Aorta (tissue), 5 donors: ENCODE data around the gene CHMP4A. TPM values are rescaled to one million over a fixed set of nuclear protein-coding genes. Genes with fewer than 3 reads are reported as not detected.
"Not testable (repeated sequence)": the region's sequence is repeated elsewhere in the genome, so short reads cannot be mapped to it uniquely, and the experiment has no call there.

Experiments used
- ATAC-seq: fragments of 200-7000 bp; cut with Tn5 transposase; one replicate; pipeline ENCODE4 v1.9.1; 2022; ENCODE audit warnings: moderate library complexity; ENCODE audit not compliant: low FRiP score
- DNase-seq, 2 donors: peaks; one replicate each; pipeline ENCODE4 v3.0.0-alpha.2; 2020
- H3K27ac ChIP-seq, 2 donors: one replicate each; pipeline ENCODE4 v1.5.1; 2013; ENCODE audit warnings: low read length in 2 of 2, mild to moderate bottlenecking in 2 of 2, moderate library complexity in 2 of 2, control low read depth in 1 of 2, inconsistent platforms in 1 of 2, low read depth in 1 of 2
- H3K27me3 ChIP-seq, 2 donors: one replicate each; pipeline ENCODE4 v1.6.1; 2013; ENCODE audit warnings: control low read depth in 1 of 2, low read length in 1 of 2, mild to moderate bottlenecking in 1 of 2, moderate library complexity in 1 of 2; ENCODE audit not compliant: insufficient read depth in 2 of 2, control insufficient read depth in 1 of 2
- H3K36me3 ChIP-seq, 2 donors: one replicate each; pipeline ENCODE4 v1.6.1; 2013; ENCODE audit warnings: control low read depth in 1 of 2, low read length in 1 of 2, mild to moderate bottlenecking in 1 of 2; ENCODE audit not compliant: insufficient read depth in 2 of 2, control insufficient read depth in 1 of 2
- H3K4me1 ChIP-seq, 2 donors: one replicate each; pipeline ENCODE4 v1.6.1; 2013; ENCODE audit warnings: low read length in 2 of 2, control low read depth in 1 of 2, mild to moderate bottlenecking in 1 of 2, moderate library complexity in 1 of 2; ENCODE audit not compliant: insufficient read depth in 2 of 2, control insufficient read depth in 1 of 2
- H3K4me3 ChIP-seq, 2 donors: one replicate each; pipeline ENCODE4 v1.5.1; 2013; ENCODE audit warnings: low read length in 2 of 2, control low read depth in 1 of 2, mild to moderate bottlenecking in 1 of 2
- H3K9me3 ChIP-seq: one replicate; pipeline ENCODE4 v1.6.1; 2013; ENCODE audit warnings: mild to moderate bottlenecking, low read length; ENCODE audit not compliant: control insufficient read depth
- WGBS, 2 donors: extraction: QIAGEN DNeasy Blood & Tissue Kit; methylation state at CpG; one replicate each; pipeline ENCODE4 v1.1.7; 2013; 5-methylcytosine and 5-hydroxymethylcytosine counted together
- intact Hi-C, 2 donors: fragments of 100-400 bp; cut with DNase I; formaldehyde crosslinking; loops; one replicate each; pipeline versions ENCODE4 v1.14.2 to v1.15.0; 2022
- polyA plus RNA-seq, 2 donors: library from polyadenylated mRNA; stranded (reverse); fragments of 200-250 nt; gene quantifications; one replicate each; pipeline ENCODE4 v1.2.3, GENCODE V29; 2013
- total RNA-seq, 2 donors: library from RNA; stranded (reverse); fragmentation: NEBNext Ultra II Directional; extraction: Animal tissue kit (Norgen Biotek cat#: 25700); gene quantifications; one replicate each; pipeline ENCODE4 v1.2.1, GENCODE V29; 2021
- donor health status: healthy with polysubstance abuse.
- donor health status: Bipolar disorder and iron deficiency.
- donor health status: DM: no; HTN: no; CAD: no.
- donor health status: DM: no; HTN: no; CAD: no.
- donor health status: DM: yes; HTN: yes; CAD: no.

Gene CHMP4A
- total and polyA plus RNA-seq, 4 donors, result 38.3 to 179 (median 88.1) TPM

DNA sequence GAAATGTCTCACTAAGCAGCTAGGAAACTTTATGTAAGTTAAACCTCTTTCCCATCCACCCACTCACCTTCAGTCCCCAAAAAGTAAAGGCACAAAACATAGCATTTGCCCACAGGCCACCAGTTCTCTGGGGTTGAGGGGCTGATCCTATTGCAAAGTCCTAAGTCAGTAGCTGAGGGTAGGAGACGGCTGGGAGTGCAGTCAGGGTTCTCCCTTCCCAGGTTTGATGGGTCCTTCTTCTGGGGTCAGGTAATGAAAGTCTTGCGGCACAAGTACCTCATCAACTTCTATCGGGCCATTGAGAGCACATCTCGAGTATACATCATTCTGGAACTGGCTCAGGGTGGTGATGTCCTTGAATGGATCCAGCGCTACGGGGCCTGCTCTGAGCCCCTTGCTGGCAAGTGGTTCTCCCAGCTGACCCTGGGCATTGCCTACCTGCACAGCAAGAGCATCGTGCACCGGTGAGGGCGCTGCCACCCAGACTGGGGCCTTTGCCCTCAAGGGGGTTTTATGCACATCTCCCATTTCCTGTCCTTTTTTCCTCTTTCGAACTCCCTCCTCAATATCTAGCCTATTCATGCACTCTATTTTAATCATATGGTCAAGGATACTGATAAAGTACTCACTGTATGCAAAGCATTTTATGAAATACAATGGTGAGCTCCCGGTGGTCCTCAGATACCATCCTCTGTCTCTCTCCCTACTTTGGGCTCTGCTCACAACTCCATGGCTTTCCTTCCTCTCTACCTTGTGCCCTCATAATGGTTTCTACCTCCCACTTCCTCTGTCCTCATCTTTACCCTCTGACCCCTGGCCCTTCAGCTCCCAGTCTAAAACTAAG is 6.8 kb downstream of the CHMP4A start:
- Histone ChIP-seq H3K27ac (no peak overlapping the region), H3K27me3 (no peaks in the 10 kb centered on the region), H3K4me1 (no peaks in the 10 kb centered on the region), H3K9me3 (no peaks in the 10 kb centered on the region), H3K4me3 (no peak overlapping the region), H3K36me3 (peaks cover 2 to 5% of the 10 kb centered on the region in 2 donors)
- intact Hi-C loops, result no loop called here
- DNase-seq, result no peak
- no peak for ATAC-seq
- 93 to 96% methylated on average over 11 of the region's 11 CpGs for WGBS, 2 donors

- ATAC-seq (no peak), DNase-seq (no peak)
- WGBS, 2 donors, result 91 to 92% methylated on average over 7 of the region's 7 CpGs
- no peaks in the 10 kb centered on the region for H3K27me3 ChIP-seq
- intact Hi-C loops, result no loop called here
- H3K4me1 ChIP-seq, result no peaks in the 10 kb centered on the region
- no peaks in the 10 kb centered on the region for H3K9me3 ChIP-seq
- peaks cover 2 to 9% of the 10 kb centered on the region in 2 donors for H3K36me3 ChIP-seq
- H3K27ac ChIP-seq, result no peak overlapping the region
- no peak overlapping the region for H3K4me3 ChIP-seq
Observed at GRCh38 chr14:24204163-24205146, 8.8 kb downstream of the CHMP4A start.

- DNase-seq, ATAC-seq, H3K27me3 ChIP-seq, intact Hi-C loops, H3K4me1 ChIP-seq, H3K36me3 ChIP-seq, H3K9me3 ChIP-seq, H3K27ac ChIP-seq, H3K4me3 ChIP-seq: not testable (repeated sequence)
- WGBS, 2 donors, result 93 to 98% methylated on average over 15 to 16 of the region's 16 CpGs
Observed at GRCh38 chr14:24203249-24203886, 9.9 kb downstream of the CHMP4A start.

DNA sequence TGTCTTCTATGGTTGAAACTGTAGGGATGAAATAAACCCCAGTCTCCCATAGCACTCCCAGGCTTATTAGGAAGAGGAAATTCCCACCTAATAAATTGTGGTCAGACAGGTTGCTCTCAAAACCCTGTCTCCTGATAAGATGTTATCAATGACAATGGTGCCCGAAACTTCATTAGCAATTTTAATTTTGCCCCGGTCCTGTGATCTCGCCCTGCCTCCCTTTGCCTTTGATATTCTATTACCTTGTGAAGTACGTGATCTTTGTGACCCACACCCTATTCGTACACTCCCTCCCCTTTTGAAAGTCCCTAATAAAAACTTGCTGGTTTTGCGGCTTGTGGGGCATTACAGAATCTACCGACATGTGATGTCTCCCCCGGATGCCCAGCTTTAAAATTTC is 10.8 kb downstream of the CHMP4A start:
- DNase-seq, H3K4me1 ChIP-seq, H3K9me3 ChIP-seq, H3K27ac ChIP-seq, H3K4me3 ChIP-seq, H3K27me3 ChIP-seq, intact Hi-C loops, H3K36me3 ChIP-seq, ATAC-seq: not testable (repeated sequence)
- WGBS, 2 donors, result 79 to 87% methylated on average over 8 of the region's 8 CpGs

GRCh38 chr14:24198814-24199524 is 14.3 kb downstream of the CHMP4A start:
- DNase-seq (no peak), ATAC-seq (no peak)
- Histone ChIP-seq H3K9me3 (no peaks in the 10 kb centered on the region), H3K36me3 (peaks cover 0 to 4% of the 10 kb centered on the region in 2 donors), H3K4me3 (no peak overlapping the region), H3K27me3 (no peaks in the 10 kb centered on the region), H3K27ac (no peak overlapping the region), H3K4me1 (peaks cover 0 to 4% of the 10 kb centered on the region in 2 donors)
- intact Hi-C loops, result loop anchor here in 1 of 2 donors (5.0 kb wide), 1 partner anchor 33 kb away; the partner anchor contains the start of genes GMPR2 and NEDD8
- 86% methylated on average over 7 of the region's 7 CpGs for WGBS, 2 donors

- H3K27ac ChIP-seq, result no peak overlapping the region
- H3K4me1 ChIP-seq, result peaks cover 0 to 4% of the 10 kb centered on the region in 2 donors
- DNase-seq (no peak), ATAC-seq (no peak)
- H3K36me3 ChIP-seq, result peaks cover 2 to 4% of the 10 kb centered on the region in 2 donors
- intact Hi-C loops, result loop anchor here in 1 of 2 donors (5.0 kb wide), 1 partner anchor 35 kb away; the partner anchor contains the start of genes GMPR2 and NEDD8
- 93 to 96% methylated on average over 2 of the region's 2 CpGs for WGBS, 2 donors
- H3K9me3 ChIP-seq, result no peaks in the 10 kb centered on the region
- H3K27me3 ChIP-seq, result no peaks in the 10 kb centered on the region
- H3K4me3 ChIP-seq, result no peak overlapping the region
Observed at GRCh38 chr14:24197056-24197450, 16.2 kb downstream of the CHMP4A start.

GRCh38 chr14:24196071-24197055 is 16.9 kb downstream of the CHMP4A start:
- Histone ChIP-seq H3K36me3 (peaks cover 2 to 3% of the 10 kb centered on the region in 2 donors), H3K4me3 (peak overlapping the region; percentile 65 to 77), H3K27ac (peak overlapping the region in 1 of 2 donors; percentile 55), H3K27me3 (no peaks in the 10 kb centered on the region), H3K4me1 (peaks cover 0 to 4% of the 10 kb centered on the region in 2 donors), H3K9me3 (no peaks in the 10 kb centered on the region)
- intact Hi-C loops, result loop anchor here in 1 of 2 donors (5.0 kb wide), 1 partner anchor 36 kb away; the partner anchor contains the start of genes GMPR2 and NEDD8
- ATAC-seq, result peak; percentile 43
- 31 to 33% methylated on average over 33 of the region's 33 CpGs for WGBS, 2 donors
- no peak for DNase-seq
